ENCODE measurements around the gene CDH12. TPM values are rescaled to one million over a fixed set of nuclear protein-coding genes. Genes with fewer than 3 reads are reported as not detected.

CDH12 gene
- total and polyA plus RNA-seq, 7 donors, result 0.04 TPM; not detected in 6

DNA sequence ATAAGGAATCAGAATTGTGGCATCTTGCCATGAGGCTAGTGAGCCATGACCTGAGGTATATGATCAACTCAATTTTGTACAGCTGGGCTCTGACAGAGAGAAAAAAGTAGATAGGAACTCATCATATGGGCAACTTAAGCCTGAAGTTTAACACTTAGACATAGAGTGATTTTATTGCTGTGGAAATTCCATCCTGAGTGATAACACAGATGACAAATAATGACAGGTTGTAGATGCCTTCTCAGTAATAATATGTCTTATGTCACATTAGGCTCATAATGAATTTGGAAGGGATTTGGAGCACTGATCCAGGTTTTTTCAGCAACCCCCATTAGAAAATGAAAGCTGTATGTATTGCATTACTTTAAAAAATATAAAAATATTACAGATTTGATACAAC lies 744.6 kb downstream of the CDH12 start:
- no peak for DNase-seq
- no peaks in the 10 kb centered on the region for H3K27me3 ChIP-seq
- intact Hi-C loops (cut with DNase I), result no loop called here

DNA sequence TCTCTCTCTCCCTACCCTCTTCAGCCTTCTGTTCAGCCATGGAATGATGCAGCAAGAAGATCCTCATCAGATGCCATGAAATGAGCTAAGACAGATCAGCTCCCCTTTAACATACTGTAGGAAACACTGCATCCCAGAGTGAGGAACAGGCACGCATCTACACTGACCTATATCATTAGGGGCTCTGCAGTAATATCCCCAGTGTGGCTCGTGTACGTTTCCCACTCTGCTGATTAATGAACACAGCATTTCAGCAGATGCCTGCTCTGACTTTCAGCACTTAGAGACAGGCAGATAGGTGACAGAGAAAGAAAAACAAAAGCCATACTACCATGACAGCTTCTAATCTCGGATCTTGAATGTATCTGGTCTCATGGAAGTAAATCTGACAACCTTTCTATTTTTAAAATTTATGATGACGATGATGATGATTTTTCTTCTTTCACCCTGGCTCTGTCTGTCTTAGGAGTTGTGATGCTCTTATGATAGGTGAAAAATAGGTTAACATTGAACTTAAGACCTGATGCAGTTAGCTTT lies 750.3 kb downstream of the CDH12 start:
- WGBS, 2 donors, result 69 to 75% methylated on average over 5 of the region's 5 CpGs
- Histone ChIP-seq H3K4me1 (no peaks in the 10 kb centered on the region), H3K9me3 (no peaks in the 10 kb centered on the region), H3K36me3 (no peaks in the 10 kb centered on the region), H3K27me3 (no peaks in the 10 kb centered on the region), H3K4me3 (no peak overlapping the region), H3K27ac (no peak overlapping the region)
- no peak for DNase-seq
- intact Hi-C loops (cut with DNase I), result no loop called here
- TF ChIP-seq, protein P1, sequence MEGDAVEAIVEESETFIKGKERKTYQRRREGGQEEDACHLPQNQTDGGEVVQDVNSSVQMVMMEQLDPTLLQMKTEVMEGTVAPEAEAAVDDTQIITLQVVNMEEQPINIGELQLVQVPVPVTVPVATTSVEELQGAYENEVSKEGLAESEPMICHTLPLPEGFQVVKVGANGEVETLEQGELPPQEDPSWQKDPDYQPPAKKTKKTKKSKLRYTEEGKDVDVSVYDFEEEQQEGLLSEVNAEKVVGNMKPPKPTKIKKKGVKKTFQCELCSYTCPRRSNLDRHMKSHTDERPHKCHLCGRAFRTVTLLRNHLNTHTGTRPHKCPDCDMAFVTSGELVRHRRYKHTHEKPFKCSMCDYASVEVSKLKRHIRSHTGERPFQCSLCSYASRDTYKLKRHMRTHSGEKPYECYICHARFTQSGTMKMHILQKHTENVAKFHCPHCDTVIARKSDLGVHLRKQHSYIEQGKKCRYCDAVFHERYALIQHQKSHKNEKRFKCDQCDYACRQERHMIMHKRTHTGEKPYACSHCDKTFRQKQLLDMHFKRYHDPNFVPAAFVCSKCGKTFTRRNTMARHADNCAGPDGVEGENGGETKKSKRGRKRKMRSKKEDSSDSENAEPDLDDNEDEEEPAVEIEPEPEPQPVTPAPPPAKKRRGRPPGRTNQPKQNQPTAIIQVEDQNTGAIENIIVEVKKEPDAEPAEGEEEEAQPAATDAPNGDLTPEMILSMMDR (IDR thresholded peaks at IDR 0.05), result no peak
- TF ChIP-seq POLR2AphosphoS5 (IDR thresholded peaks at IDR 0.05) (no peak), POLR2A (IDR thresholded peaks at IDR 0.05) (no peak), EP300 (IDR thresholded peaks at IDR 0.05) (no peak)

More for the DNA sequence above, 744.6 kb downstream of the CDH12 start:
- H3K9me3 ChIP-seq, result no peaks in the 10 kb centered on the region
- no peak overlapping the region for H3K27ac ChIP-seq
- TF ChIP-seq EP300 (IDR thresholded peaks at IDR 0.05), result no peak
- TF ChIP-seq, protein P1 (IDR thresholded peaks at IDR 0.05), result no peak
- TF ChIP-seq POLR2A (IDR thresholded peaks at IDR 0.05), result no peak
- TF ChIP-seq POLR2AphosphoS5 (IDR thresholded peaks at IDR 0.05), result no peak
- no peak overlapping the region for H3K4me3 ChIP-seq
- H3K36me3 ChIP-seq, result no peaks in the 10 kb centered on the region
- no peaks in the 10 kb centered on the region for H3K4me1 ChIP-seq

DNA sequence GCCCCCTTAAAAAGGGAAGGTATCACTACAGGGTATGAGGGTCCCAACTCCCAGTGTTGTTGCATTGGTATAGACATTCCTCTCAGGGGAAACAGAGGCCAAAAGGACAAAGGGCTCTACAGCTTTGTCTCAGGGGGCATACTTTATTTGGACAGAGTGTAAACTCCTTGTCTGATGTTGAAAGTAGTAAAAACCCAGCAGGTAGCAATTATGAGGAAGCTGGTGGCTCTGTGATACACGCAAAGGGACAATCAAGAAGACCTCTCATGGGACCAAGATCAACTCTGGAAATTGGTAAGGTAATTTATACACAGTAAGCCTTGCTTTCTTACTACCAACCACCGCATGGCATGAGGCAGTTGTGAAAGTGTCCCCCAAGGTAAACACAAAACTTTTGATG lies 764.6 kb downstream of the CDH12 start:
- no peaks in the 10 kb centered on the region for H3K27me3 ChIP-seq
- intact Hi-C loops (cut with DNase I), result no loop called here
- H3K4me3 ChIP-seq, result no peak overlapping the region
- no peak for TF ChIP-seq EP300 (IDR thresholded peaks at IDR 0.05)
- TF ChIP-seq POLR2AphosphoS5 (IDR thresholded peaks at IDR 0.05), result no peak
- TF ChIP-seq POLR2A (IDR thresholded peaks at IDR 0.05), result no peak
- TF ChIP-seq, protein P1 (IDR thresholded peaks at IDR 0.05), result no peak
- no peaks in the 10 kb centered on the region for H3K9me3 ChIP-seq
- H3K4me1 ChIP-seq, result no peaks in the 10 kb centered on the region
- H3K36me3 ChIP-seq, result no peaks in the 10 kb centered on the region
- WGBS, 2 donors, result 51 to 75% methylated on average over 2 of the region's 2 CpGs
- no peak overlapping the region for H3K27ac ChIP-seq
- DNase-seq, result no peak

DNA sequence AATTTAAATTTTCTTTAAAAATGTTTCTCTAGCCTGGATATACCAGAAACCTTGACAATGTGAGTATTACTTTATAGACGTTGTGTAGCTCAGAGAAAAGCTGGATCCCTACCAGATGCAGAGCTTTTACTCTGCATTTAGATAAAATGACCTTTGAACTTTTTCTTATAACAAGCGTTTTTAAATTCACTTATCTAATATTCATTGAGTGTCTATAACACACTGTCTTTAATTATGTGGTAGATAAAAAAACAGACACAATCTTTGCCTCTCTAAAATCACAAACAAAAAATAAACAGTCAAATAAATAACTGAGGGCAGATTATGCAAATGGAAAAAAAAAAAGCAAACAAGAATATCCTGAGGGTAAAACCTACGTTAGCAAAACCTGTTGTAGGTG lies 773.6 kb downstream of the CDH12 start:
- Histone ChIP-seq H3K4me1 (no peaks in the 10 kb centered on the region), H3K4me3 (no peak overlapping the region), H3K27me3 (no peaks in the 10 kb centered on the region), H3K27ac (no peak overlapping the region), H3K9me3 (no peaks in the 10 kb centered on the region), H3K36me3 (no peaks in the 10 kb centered on the region)
- no peak for DNase-seq
- 17 to 51% methylated on average over 3 of the region's 3 CpGs for WGBS, 2 donors
- TF ChIP-seq POLR2A (IDR thresholded peaks at IDR 0.05), result no peak
- TF ChIP-seq, protein P1 (IDR thresholded peaks at IDR 0.05), result no peak
- TF ChIP-seq POLR2AphosphoS5 (IDR thresholded peaks at IDR 0.05), result no peak
- no peak for TF ChIP-seq EP300 (IDR thresholded peaks at IDR 0.05)
- intact Hi-C loops (cut with DNase I), result no loop called here

DNA sequence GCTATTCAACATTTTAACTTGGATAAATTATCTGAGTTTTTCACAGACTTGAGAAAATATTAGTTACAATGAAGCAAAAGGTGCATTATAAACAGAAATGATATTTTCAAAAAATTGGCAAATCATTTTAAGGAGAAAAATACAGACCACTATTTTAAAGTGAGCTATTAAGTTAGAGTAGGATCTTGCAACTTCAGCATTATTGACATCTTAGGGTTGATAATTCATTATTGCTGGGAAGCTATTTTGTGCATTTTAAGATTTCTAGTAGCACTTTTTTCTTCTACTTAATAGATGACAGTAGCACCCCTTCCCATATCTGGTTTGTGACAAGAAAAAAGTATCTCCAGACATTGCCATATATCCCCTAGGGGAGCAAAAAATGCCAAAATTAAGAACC lies 774.1 kb downstream of the CDH12 start:
- intact Hi-C loops (cut with DNase I), result no loop called here
- Histone ChIP-seq H3K4me3 (no peak overlapping the region), H3K27me3 (no peaks in the 10 kb centered on the region), H3K4me1 (no peaks in the 10 kb centered on the region), H3K9me3 (no peaks in the 10 kb centered on the region), H3K36me3 (no peaks in the 10 kb centered on the region), H3K27ac (no peak overlapping the region)
- TF ChIP-seq, protein P1 (IDR thresholded peaks at IDR 0.05), result no peak
- TF ChIP-seq POLR2A (IDR thresholded peaks at IDR 0.05), result no peak
- TF ChIP-seq POLR2AphosphoS5 (IDR thresholded peaks at IDR 0.05), result no peak
- TF ChIP-seq EP300 (IDR thresholded peaks at IDR 0.05), result no peak
- no peak for DNase-seq
